ENCODE measurements around the gene PCCA. TPM values are rescaled to one million over a fixed set of nuclear protein-coding genes. Genes with fewer than 3 reads are reported as not detected.
"Not testable (repeated sequence)": the region's sequence is repeated elsewhere in the genome, so short reads cannot be mapped to it uniquely, and the experiment has no call there.

The PCCA gene
- total RNA-seq, 1 donor from 2014 or later, result 15.3 TPM

DNA sequence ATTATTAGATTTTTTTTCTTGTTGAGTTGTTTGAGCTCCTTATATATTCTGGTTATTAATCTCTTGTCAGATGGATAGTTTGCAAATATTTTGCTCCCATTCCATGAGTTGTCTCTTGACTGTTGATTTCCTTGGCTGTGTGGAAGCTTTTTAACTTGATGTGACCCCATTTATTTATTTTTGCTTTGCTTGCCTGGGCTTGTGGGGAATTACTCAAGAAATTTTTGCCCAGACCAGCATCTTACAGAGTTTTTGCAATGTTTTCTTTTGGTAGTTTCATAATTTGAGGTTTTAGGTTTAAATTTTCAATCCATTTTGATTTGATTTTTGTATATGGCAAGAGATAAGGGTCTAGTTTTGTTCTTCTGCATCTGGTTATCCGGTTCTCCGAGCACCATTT lies 124.7 kb downstream of the PCCA start:
- no peak for DNase-seq
- Mint-ChIP-seq H3K27ac (no peak overlapping the region), H3K4me1 (peaks cover 16% of the 10 kb centered on the region), H3K36me3 (ENCODE audit: low read depth) (peaks cover 25% of the 10 kb centered on the region), H3K27me3 (no peaks in the 10 kb centered on the region), H3K4me3 (no peak overlapping the region), H3K9me3 (peaks cover 6% of the 10 kb centered on the region)
- ChIA-PET POLR2A (no interaction called here), CTCF (no interaction called here)
- TF ChIP-seq, protein P1, sequence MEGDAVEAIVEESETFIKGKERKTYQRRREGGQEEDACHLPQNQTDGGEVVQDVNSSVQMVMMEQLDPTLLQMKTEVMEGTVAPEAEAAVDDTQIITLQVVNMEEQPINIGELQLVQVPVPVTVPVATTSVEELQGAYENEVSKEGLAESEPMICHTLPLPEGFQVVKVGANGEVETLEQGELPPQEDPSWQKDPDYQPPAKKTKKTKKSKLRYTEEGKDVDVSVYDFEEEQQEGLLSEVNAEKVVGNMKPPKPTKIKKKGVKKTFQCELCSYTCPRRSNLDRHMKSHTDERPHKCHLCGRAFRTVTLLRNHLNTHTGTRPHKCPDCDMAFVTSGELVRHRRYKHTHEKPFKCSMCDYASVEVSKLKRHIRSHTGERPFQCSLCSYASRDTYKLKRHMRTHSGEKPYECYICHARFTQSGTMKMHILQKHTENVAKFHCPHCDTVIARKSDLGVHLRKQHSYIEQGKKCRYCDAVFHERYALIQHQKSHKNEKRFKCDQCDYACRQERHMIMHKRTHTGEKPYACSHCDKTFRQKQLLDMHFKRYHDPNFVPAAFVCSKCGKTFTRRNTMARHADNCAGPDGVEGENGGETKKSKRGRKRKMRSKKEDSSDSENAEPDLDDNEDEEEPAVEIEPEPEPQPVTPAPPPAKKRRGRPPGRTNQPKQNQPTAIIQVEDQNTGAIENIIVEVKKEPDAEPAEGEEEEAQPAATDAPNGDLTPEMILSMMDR (IDR thresholded peaks at IDR 0.05), result no peak
- no peak for ATAC-seq (ENCODE audit: low read depth)
- intact Hi-C loops (cut with micrococcal nuclease), result no loop called here

DNA sequence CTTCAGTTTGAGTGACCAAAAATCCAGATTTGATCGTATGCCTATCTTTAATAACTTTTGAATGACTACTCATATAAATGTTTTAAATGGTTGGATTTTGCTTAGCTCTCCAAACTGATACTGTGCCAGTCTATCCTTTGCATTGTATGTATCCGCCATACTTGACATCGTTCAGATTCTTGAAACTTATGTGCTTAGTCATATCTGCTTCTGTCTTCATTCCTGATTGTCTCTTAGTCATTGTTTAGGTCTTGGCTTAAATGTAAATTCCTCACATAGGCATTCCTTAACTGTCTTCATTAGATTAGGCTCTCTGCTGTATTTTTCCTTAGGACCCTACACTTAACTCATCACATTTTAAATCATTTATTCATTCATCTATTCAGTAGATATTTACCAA lies 126.0 kb downstream of the PCCA start:
- H3K4me3 Mint-ChIP-seq, result no peak overlapping the region
- TF ChIP-seq, protein P1 (IDR thresholded peaks at IDR 0.05), result no peak
- intact Hi-C loops (cut with micrococcal nuclease), result no loop called here
- no peak overlapping the region for H3K27ac Mint-ChIP-seq
- peaks cover 6% of the 10 kb centered on the region for H3K9me3 Mint-ChIP-seq
- DNase-seq (no peak), ATAC-seq (ENCODE audit: low read depth) (no peak)
- no peaks in the 10 kb centered on the region for H3K27me3 Mint-ChIP-seq
- ChIA-PET POLR2A (no interaction called here), CTCF (no interaction called here)
- peaks cover 16% of the 10 kb centered on the region for H3K4me1 Mint-ChIP-seq
- peaks cover 20% of the 10 kb centered on the region for H3K36me3 Mint-ChIP-seq (ENCODE audit: low read depth)

DNA sequence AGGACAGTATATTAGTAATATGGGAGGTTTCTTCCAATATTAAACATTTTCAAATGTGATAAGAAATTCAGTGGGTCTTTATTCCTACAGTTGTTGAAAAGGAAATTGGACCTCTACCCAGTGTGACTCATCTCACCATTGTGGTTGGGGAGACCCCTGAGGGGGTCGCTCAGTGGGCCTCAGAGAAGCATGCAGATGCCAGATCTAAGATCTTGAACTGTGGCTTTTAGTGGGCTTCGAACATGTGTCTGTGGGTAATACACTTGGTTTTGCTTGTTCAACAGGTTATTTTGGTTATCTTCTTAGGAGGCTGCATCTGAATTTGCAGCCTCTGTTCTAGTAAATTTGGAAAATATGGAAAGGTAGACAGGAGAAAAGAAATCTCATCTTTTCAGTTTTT lies 132.3 kb downstream of the PCCA start:
- H3K36me3 Mint-ChIP-seq (ENCODE audit: low read depth), result peaks cover 1% of the 10 kb centered on the region
- ATAC-seq (ENCODE audit: low read depth) (no peak), DNase-seq (no peak)
- H3K27me3 Mint-ChIP-seq, result no peaks in the 10 kb centered on the region
- intact Hi-C loops (cut with micrococcal nuclease), result no loop called here
- no peaks in the 10 kb centered on the region for H3K4me1 Mint-ChIP-seq
- ChIA-PET POLR2A (no interaction called here), CTCF (interaction anchor here (0.6 kb wide), 1 partner anchor 10 kb away, joined by 6 read pairs; no protein-coding TSS in a partner anchor)
- no peak overlapping the region for H3K4me3 Mint-ChIP-seq
- no peaks in the 10 kb centered on the region for H3K9me3 Mint-ChIP-seq
- TF ChIP-seq, protein P1 (IDR thresholded peaks at IDR 0.05), result no peak
- no peak overlapping the region for H3K27ac Mint-ChIP-seq

DNA sequence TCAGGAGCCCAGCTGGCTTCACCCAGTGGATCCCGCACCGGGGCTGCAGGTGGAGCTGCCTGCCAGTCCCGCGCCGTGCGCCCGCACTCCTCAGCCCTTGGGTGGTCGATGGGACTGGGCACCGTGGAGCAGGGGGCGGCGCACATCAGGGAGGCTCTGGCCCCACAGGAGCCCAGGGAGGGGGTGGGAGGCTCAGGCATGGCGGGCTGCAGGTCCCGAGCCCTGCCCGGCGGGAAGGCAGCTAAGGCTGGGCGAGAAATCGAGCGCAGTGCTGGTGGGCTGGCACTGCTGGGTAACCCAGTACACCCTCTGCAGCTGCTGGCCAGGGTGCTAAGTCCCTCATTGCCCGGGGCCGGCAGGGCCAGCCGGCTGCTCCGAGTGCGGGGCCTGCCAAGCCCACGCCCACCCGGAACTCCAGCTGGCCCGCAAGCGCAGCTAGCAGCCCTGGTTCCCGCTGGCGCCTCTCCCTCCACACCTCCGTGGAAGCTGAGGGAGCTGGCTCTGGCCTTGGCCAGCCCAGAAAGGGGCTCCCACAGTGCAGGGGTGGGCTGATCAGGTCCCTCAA lies 135.2 kb downstream of the PCCA start:
- H3K4me1 Mint-ChIP-seq; DNase-seq; POLR2A ChIA-PET; ATAC-seq (ENCODE audit: low read depth); H3K9me3 Mint-ChIP-seq; H3K27ac Mint-ChIP-seq; H3K4me3 Mint-ChIP-seq; CTCF ChIA-PET; H3K36me3 Mint-ChIP-seq (ENCODE audit: low read depth); H3K27me3 Mint-ChIP-seq; intact Hi-C loops (cut with micrococcal nuclease): not testable (repeated sequence)

DNA sequence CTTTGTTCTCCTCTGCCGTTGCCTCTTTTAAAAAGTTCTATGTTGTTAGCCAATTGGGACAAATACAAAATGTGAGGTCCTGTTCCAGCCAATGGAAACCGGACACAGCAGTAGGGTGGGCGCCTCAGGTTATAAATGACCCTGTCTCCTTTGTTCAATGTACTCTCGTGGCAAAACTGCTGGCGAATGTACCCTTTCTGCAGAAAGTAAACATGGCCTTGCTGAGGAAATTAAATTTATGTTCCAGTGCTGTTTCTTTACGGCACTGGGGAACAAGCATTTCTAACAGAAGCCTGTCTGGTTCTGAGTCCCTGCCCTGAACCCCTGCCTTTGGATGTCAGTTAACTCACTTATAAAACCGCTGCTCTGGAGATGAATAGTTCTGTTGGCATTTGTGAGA lies 140.7 kb downstream of the PCCA start:
- H3K27me3 Mint-ChIP-seq, result no peaks in the 10 kb centered on the region
- intact Hi-C loops (cut with micrococcal nuclease), result loop anchor here (10.0 kb wide), 2 partner anchors 235 to 1055 kb away; no protein-coding TSS in a partner anchor
- DNase-seq (no peak), ATAC-seq (ENCODE audit: low read depth) (no peak)
- ChIA-PET POLR2A (no interaction called here), CTCF (no interaction called here)
- H3K36me3 Mint-ChIP-seq (ENCODE audit: low read depth), result no peaks in the 10 kb centered on the region
- H3K9me3 Mint-ChIP-seq, result no peaks in the 10 kb centered on the region
- TF ChIP-seq, protein P1 (IDR thresholded peaks at IDR 0.05), result no peak
- H3K27ac Mint-ChIP-seq, result no peak overlapping the region
- no peaks in the 10 kb centered on the region for H3K4me1 Mint-ChIP-seq
- H3K4me3 Mint-ChIP-seq, result no peak overlapping the region

DNA sequence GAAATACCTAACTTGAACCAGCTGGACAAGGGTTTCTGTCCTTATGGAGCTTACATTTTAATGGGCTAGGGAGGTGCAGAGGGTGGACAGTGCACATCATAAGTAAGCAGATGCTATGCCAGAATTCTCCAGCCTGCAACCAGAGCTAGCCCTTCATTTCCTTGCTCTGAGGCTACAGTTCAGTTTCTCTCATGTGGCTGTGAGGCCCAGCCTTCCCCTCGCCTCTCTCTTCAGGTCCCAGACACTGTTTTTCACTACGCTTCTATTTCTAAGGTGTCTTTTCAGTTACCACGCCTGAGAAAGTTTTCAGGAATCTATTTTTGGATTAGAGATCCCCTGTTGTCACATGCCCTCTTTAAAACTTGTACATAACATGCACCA lies 141.9 kb downstream of the PCCA start:
- H3K4me3 Mint-ChIP-seq, result no peak overlapping the region
- intact Hi-C loops (cut with micrococcal nuclease), result loop anchor here (10.0 kb wide), 2 partner anchors 236 to 1056 kb away; no protein-coding TSS in a partner anchor
- POLR2A ChIA-PET, result no interaction called here
- no peak for DNase-seq
- TF ChIP-seq, protein P1 (IDR thresholded peaks at IDR 0.05), result no peak
- H3K36me3 Mint-ChIP-seq (ENCODE audit: low read depth), result no peaks in the 10 kb centered on the region
- no peak for ATAC-seq (ENCODE audit: low read depth)
- peaks cover 6% of the 10 kb centered on the region for H3K4me1 Mint-ChIP-seq
- H3K9me3 Mint-ChIP-seq, result no peaks in the 10 kb centered on the region
- H3K27me3 Mint-ChIP-seq, result no peaks in the 10 kb centered on the region
- no peak overlapping the region for H3K27ac Mint-ChIP-seq
- CTCF ChIA-PET, result interaction anchor here (0.6 kb wide), 1 partner anchor 9 kb away, joined by 6 read pairs; no protein-coding TSS in a partner anchor
